A549 (cell line): Measurements from ENCODE around the gene SCO2.

ENCODE experiments used
- CHD2 ChIP-seq: fragments of 150-350 bp; IDR thresholded peaks from 2 replicates; pipeline ENCODE4 v1.6.1; 2014; ENCODE audit warnings: low read length; ENCODE audit not compliant: partially characterized antibody
- EHMT2 ChIP-seq: fragments of 200-600 bp; sonication (generic); IDR thresholded peaks from 2 replicates; pipeline ENCODE4 v1.6.1; 2016; ENCODE audit warnings: antibody characterized with exemption, low read depth, mild to moderate bottlenecking, moderate library complexity
- JUN ChIP-seq, 2 experiments: fragments of >200 bp; sonication (Bioruptor Twin); formaldehyde crosslinking; IDR thresholded peaks; 2 replicates in 1 of 2; 3 replicates in 1 of 2; pipeline ENCODE4 v1.6.1; 2016 to 2017
- MAFK ChIP-seq: fragments of 450-650 bp; IDR thresholded peaks from 2 replicates; pipeline ENCODE4 v1.6.1; 2014; ENCODE audit not compliant: partially characterized antibody
- MYC ChIP-seq: IDR thresholded peaks from 2 replicates; pipeline ENCODE4 v1.6.1; 2012; ENCODE audit warnings: mild to moderate bottlenecking, inconsistent platforms, low read length, improper control_type of control experiment, borderline replicate concordance
- POLR2A ChIP-seq: IDR thresholded peaks from 2 replicates; pipeline ENCODE4 v1.6.1; 2012; ENCODE audit warnings: mild to moderate bottlenecking, low read length
- ZC3H11A ChIP-seq: fragments of 450-650 bp; IDR thresholded peaks from 2 replicates; pipeline ENCODE4 v1.6.1; 2014; ENCODE audit warnings: antibody characterized with exemption, mild to moderate bottlenecking
- TF ChIP-seq, protein P1 (sequence below): fragments of >200 bp; sonication (Bioruptor Twin); formaldehyde crosslinking; IDR thresholded peaks from 3 replicates; pipeline ENCODE4 v1.5.1; 2016
- TF ChIP-seq, protein P2 (sequence below): fragments of 250-450 bp; sonication (Bioruptor Pico); IDR thresholded peaks from 2 replicates; pipeline ENCODE4 v1.5.0; 2021; ENCODE audit warnings: mild to moderate bottlenecking, moderate library complexity, borderline replicate concordance
- TF ChIP-seq, protein P3 (sequence below): fragments of 200-600 bp; sonication (generic); IDR thresholded peaks from 2 replicates; pipeline ENCODE4 v1.6.1; 2016; ENCODE audit warnings: antibody characterized with exemption, mild to moderate bottlenecking, moderate library complexity

DNA sequence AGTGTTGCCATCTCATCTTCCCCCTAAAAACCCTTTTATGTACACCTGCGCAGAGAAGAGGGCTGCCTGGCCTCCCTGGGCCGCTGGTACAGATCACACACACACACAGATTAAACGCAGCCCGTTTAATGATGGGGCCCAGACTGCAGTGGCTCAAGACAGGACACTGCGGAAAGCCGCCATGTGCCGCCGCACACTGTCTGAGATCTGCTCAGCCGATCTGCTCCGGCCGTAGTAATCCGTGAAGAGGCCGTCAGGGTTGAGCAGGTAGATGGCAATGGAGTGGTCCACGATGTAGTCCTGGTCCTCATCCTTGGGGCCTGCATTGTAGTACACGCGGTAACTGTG lies 2.0 kb downstream of the SCO2 start:
- TF ChIP-seq MYC, result no peak
- TF ChIP-seq, protein P1, sequence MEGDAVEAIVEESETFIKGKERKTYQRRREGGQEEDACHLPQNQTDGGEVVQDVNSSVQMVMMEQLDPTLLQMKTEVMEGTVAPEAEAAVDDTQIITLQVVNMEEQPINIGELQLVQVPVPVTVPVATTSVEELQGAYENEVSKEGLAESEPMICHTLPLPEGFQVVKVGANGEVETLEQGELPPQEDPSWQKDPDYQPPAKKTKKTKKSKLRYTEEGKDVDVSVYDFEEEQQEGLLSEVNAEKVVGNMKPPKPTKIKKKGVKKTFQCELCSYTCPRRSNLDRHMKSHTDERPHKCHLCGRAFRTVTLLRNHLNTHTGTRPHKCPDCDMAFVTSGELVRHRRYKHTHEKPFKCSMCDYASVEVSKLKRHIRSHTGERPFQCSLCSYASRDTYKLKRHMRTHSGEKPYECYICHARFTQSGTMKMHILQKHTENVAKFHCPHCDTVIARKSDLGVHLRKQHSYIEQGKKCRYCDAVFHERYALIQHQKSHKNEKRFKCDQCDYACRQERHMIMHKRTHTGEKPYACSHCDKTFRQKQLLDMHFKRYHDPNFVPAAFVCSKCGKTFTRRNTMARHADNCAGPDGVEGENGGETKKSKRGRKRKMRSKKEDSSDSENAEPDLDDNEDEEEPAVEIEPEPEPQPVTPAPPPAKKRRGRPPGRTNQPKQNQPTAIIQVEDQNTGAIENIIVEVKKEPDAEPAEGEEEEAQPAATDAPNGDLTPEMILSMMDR, result no peak
- no peak for TF ChIP-seq ZC3H11A
- TF ChIP-seq, protein P2, sequence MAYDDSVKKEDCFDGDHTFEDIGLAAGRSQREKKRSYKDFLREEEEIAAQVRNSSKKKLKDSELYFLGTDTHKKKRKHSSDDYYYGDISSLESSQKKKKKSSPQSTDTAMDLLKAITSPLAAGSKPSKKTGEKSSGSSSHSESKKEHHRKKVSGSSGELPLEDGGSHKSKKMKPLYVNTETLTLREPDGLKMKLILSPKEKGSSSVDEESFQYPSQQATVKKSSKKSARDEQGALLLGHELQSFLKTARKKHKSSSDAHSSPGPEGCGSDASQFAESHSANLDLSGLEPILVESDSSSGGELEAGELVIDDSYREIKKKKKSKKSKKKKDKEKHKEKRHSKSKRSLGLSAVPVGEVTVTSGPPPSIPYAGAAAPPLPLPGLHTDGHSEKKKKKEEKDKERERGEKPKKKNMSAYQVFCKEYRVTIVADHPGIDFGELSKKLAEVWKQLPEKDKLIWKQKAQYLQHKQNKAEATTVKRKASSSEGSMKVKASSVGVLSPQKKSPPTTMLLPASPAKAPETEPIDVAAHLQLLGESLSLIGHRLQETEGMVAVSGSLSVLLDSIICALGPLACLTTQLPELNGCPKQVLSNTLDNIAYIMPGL (CRISPR knock-in tag), result no peak
- TF ChIP-seq, protein P3, sequence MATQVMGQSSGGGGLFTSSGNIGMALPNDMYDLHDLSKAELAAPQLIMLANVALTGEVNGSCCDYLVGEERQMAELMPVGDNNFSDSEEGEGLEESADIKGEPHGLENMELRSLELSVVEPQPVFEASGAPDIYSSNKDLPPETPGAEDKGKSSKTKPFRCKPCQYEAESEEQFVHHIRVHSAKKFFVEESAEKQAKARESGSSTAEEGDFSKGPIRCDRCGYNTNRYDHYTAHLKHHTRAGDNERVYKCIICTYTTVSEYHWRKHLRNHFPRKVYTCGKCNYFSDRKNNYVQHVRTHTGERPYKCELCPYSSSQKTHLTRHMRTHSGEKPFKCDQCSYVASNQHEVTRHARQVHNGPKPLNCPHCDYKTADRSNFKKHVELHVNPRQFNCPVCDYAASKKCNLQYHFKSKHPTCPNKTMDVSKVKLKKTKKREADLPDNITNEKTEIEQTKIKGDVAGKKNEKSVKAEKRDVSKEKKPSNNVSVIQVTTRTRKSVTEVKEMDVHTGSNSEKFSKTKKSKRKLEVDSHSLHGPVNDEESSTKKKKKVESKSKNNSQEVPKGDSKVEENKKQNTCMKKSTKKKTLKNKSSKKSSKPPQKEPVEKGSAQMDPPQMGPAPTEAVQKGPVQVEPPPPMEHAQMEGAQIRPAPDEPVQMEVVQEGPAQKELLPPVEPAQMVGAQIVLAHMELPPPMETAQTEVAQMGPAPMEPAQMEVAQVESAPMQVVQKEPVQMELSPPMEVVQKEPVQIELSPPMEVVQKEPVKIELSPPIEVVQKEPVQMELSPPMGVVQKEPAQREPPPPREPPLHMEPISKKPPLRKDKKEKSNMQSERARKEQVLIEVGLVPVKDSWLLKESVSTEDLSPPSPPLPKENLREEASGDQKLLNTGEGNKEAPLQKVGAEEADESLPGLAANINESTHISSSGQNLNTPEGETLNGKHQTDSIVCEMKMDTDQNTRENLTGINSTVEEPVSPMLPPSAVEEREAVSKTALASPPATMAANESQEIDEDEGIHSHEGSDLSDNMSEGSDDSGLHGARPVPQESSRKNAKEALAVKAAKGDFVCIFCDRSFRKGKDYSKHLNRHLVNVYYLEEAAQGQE, result no peak
- TF ChIP-seq CHD2, result no peak
- no peak for TF ChIP-seq EHMT2
- TF ChIP-seq JUN (IDR thresholded peaks at IDR 0.05), result no peak
- no peak for TF ChIP-seq POLR2A
- no peak for TF ChIP-seq MAFK
